ENCODE measurements around the gene MDFI. TPM values are rescaled to one million over a fixed set of nuclear protein-coding genes. Genes with fewer than 3 reads are reported as not detected.

The MDFI gene
- total and polyA plus RNA-seq, 8 donors: 25.9 to 139 (median 108) TPM

GRCh38 chr6:41636833-41637193 lies 1.5 kb upstream of the MDFI start:
- ATAC-seq (peak; percentile 83), DNase-seq (peak in 3 of 4 donors; percentile 72 to 90 (median 77))
- peaks cover 16 to 28% of the 10 kb centered on the region in 2 donors for H3K4me1 ChIP-seq
- H3K27me3 ChIP-seq: peaks cover 17 to 61% of the 10 kb centered on the region in 2 donors
- H3K9me3 ChIP-seq: no peaks in the 10 kb centered on the region
- no peaks in the 10 kb centered on the region for H3K36me3 ChIP-seq
- intact Hi-C loops (cut with DNase I): no loop called here
- peak overlapping the region; percentile 23 to 75 for H3K27ac ChIP-seq
- TF ChIP-seq, protein P1, sequence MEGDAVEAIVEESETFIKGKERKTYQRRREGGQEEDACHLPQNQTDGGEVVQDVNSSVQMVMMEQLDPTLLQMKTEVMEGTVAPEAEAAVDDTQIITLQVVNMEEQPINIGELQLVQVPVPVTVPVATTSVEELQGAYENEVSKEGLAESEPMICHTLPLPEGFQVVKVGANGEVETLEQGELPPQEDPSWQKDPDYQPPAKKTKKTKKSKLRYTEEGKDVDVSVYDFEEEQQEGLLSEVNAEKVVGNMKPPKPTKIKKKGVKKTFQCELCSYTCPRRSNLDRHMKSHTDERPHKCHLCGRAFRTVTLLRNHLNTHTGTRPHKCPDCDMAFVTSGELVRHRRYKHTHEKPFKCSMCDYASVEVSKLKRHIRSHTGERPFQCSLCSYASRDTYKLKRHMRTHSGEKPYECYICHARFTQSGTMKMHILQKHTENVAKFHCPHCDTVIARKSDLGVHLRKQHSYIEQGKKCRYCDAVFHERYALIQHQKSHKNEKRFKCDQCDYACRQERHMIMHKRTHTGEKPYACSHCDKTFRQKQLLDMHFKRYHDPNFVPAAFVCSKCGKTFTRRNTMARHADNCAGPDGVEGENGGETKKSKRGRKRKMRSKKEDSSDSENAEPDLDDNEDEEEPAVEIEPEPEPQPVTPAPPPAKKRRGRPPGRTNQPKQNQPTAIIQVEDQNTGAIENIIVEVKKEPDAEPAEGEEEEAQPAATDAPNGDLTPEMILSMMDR (IDR thresholded peaks at IDR 0.05): no peak
- peak overlapping the region; percentile 36 to 44 for H3K4me3 ChIP-seq

GRCh38 chr6:41637194-41638001 lies 870 bp upstream of the MDFI start:
- H3K27me3 ChIP-seq: peaks cover 17 to 61% of the 10 kb centered on the region in 2 donors
- peak overlapping the region; percentile 41 to 75 for H3K27ac ChIP-seq
- peak overlapping the region; percentile 36 to 44 for H3K4me3 ChIP-seq
- DNase-seq (peak in 1 of 4 donors; percentile 46), ATAC-seq (peak; percentile 24)
- H3K9me3 ChIP-seq: no peaks in the 10 kb centered on the region
- TF ChIP-seq, protein P1 (IDR thresholded peaks at IDR 0.05): no peak
- H3K4me1 ChIP-seq: peaks cover 16 to 28% of the 10 kb centered on the region in 2 donors
- intact Hi-C loops (cut with DNase I): no loop called here
- no peaks in the 10 kb centered on the region for H3K36me3 ChIP-seq

- peaks cover 13 to 28% of the 10 kb centered on the region in 2 donors for H3K4me1 ChIP-seq
- H3K4me3 ChIP-seq: peak overlapping the region; percentile 36 to 44
- TF ChIP-seq, protein P1 (IDR thresholded peaks at IDR 0.05): no peak
- DNase-seq: peak in 3 of 4 donors; percentile 67 to 85 (median 82)
- no peaks in the 10 kb centered on the region for H3K36me3 ChIP-seq
- intact Hi-C loops (cut with DNase I): no loop called here
- H3K27me3 ChIP-seq: peaks cover 17 to 61% of the 10 kb centered on the region in 2 donors
- peak overlapping the region; percentile 41 to 75 for H3K27ac ChIP-seq
- peak; percentile 25 for ATAC-seq
- no peaks in the 10 kb centered on the region for H3K9me3 ChIP-seq
Measured at GRCh38 chr6:41638935-41639808, 904 bp downstream of the MDFI start.

DNA sequence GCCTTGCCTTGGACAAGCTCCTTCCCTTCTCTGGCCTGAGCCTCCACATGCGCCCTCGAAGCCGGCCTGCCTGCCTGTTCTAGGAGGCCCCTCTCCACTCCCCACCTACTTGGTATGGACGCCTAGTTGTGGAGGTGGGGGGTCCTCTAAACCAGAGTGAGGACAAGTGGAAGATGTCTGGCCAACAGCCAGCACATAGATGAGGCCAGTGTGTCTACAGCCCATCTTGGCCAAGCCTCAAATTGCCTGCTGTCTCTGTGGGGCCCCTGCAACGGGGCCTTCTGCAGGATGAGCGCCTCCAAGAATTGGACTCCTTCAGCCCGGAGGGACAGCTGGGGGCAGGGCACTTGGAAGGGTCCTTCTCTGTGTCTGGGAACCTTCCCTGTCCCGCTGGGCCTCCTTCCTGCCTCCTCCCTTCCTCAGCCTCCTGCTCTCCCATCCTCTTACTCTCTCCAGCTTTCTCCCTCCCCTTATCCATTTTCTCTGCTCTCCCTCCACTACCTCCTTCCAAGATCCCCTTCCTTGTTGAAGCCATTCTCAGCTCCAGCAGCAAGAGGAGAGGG lies 1.6 kb downstream of the MDFI start:
- intact Hi-C loops (cut with DNase I): no loop called here
- Histone ChIP-seq H3K36me3 (no peaks in the 10 kb centered on the region), H3K4me3 (peak overlapping the region in 1 of 2 donors; percentile 44), H3K4me1 (peaks cover 7 to 28% of the 10 kb centered on the region in 2 donors), H3K9me3 (no peaks in the 10 kb centered on the region), H3K27me3 (peaks cover 17 to 56% of the 10 kb centered on the region in 2 donors), H3K27ac (peak overlapping the region in 1 of 2 donors; percentile 75)
- TF ChIP-seq, protein P1 (IDR thresholded peaks at IDR 0.05): no peak
- ATAC-seq (no peak), DNase-seq (peak in 2 of 4 donors; percentile 72 to 82)

All from left lung (tissue), 10 donors.